GM21737 (cell line): Measurements from ENCODE around the gene STOML1.
"Not testable (repeated sequence)": the region's sequence is repeated elsewhere in the genome, so short reads cannot be mapped to it uniquely, and the experiment has no call there.

Experiments
- ATAC-seq: cut with Tn5 transposase; IDR thresholded peaks from one replicate; pipeline ENCODE4 v1.9.1; 2021; ENCODE audit warnings: mild to moderate bottlenecking, moderate library complexity; ENCODE audit not compliant: unreplicated experiment

STOML1 gene

DNA sequence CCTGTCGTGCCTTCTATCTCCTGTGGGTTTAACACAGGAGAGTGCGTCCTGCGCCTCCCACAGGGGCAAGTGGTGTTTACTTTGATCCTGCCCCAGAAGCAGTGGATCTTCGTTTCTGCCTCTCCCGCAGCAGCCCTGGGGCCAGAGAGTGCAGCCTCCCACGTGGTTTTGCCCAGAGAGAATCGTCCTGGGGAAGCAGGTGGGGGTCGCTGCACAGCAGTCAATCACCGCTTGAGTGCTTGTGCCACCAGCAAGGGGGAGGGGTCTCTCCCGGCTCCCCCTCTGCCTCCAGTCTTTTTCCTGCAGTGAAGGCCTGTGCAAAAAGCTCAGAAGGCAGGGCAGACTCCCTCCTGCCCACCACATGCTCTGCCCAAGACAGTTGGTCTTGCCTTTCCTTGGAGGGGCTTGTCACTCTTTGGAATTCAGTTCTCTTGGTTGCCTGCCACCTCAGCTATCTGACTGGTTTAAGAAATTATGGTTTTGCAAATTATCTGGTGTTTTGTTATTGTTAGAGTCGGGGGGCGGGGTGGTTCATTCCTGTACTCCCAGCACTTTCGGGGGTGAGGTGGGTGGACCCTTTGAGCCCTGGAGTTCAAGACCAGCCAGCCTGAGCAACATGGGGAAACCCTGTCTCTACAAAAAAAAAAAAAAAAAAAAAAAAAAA lies 26.9 kb downstream of the STOML1 start:
- ATAC-seq = no peak

DNA sequence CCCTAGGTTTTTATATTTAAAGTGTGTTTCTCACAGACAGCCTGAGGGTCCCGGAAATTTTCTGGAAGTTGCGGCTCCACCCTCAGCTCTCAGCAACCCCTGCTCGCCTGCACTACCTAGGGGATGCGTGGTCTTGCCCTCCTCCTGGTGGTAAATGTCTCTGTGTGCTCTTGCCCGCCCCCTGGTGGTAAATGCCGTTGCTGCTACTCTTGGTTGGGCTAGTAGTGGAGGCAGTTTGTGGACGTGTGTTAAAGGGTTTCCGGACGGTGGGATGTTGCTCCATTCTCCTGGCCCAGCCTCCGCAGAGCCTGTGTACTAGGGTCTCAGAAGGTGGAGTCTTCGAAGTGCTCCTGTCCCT lies 27.4 kb downstream of the STOML1 start:
- ATAC-seq = no peak

DNA sequence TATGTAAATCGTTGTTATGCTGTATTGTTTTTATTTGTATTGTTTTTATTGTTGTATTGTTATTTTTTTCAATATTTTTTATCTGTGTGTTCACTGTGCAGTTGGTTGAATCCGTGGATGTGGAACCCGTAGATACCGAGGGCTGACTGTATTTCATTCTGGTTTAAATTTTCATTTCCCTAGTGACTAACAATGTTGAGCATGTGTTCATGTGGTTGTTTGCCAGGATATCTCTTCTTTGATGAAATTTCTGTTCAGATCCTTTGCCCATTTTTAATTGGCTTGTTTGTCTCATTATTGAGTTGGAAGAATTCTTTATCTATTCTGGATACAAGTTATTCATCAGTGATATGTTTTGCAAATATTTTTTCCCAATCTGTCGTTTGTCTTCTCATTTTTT lies 29.7 kb downstream of the STOML1 start:
- ATAC-seq = no peak

DNA sequence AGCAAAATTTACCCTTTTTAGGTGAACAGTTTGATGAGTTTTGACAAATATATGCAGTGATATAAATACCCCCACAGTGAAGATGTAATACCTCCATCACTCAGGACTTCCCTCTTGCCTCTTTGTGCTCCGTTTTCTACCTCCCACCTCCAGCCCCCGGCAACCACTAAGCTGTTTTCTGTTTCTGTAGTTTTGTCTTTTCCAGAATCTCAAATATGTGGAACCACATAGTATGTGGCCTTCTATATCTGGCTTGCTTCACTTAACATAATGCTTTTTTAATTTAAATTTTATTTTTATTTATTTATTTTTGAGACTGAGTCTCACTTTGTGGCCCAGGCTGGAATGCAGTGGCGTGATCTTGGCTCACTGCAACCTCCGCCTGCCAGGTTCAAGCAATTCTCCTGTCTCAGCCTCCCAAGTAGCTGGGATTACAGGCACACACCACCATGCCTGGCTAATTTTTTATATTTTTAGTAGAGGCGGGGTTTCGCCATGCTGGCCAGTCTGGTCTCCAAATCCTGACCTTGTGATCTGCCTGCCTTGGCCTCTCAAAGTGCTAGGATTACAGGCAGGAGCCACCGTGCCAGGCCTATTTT lies 31.5 kb downstream of the STOML1 start:
- not testable (repeated sequence) for ATAC-seq

GRCh38 chr15:73959801-73960200 lies 32.3 kb downstream of the STOML1 start:
- no peak for ATAC-seq

- ATAC-seq = no peak
Measured at GRCh38 chr15:73959012-73959581, 33.0 kb downstream of the STOML1 start.

DNA sequence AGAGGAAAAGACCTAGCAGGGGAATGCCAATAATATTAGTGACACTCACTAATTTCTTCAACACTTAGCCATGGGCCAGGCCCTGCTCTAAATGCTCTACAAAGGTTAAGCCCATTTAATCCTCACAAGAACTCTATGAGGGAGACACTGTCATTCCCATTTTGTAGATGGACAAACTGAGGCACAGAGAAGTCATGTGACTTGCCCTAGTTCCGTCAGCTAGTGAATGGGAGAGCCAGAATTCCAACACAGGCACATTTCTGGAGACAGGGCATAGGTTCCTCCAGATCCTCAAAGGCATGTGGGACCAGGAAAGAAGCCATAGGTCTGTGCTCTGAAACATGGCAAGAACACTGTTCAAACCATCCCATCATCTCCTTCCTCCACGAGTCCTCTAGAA lies 34.3 kb downstream of the STOML1 start:
- ATAC-seq = no peak

GRCh38 chr15:73957276-73957675 lies 34.8 kb downstream of the STOML1 start:
- no peak for ATAC-seq

- no peak for ATAC-seq
Measured at GRCh38 chr15:73956743-73957135, 35.4 kb downstream of the STOML1 start.

DNA sequence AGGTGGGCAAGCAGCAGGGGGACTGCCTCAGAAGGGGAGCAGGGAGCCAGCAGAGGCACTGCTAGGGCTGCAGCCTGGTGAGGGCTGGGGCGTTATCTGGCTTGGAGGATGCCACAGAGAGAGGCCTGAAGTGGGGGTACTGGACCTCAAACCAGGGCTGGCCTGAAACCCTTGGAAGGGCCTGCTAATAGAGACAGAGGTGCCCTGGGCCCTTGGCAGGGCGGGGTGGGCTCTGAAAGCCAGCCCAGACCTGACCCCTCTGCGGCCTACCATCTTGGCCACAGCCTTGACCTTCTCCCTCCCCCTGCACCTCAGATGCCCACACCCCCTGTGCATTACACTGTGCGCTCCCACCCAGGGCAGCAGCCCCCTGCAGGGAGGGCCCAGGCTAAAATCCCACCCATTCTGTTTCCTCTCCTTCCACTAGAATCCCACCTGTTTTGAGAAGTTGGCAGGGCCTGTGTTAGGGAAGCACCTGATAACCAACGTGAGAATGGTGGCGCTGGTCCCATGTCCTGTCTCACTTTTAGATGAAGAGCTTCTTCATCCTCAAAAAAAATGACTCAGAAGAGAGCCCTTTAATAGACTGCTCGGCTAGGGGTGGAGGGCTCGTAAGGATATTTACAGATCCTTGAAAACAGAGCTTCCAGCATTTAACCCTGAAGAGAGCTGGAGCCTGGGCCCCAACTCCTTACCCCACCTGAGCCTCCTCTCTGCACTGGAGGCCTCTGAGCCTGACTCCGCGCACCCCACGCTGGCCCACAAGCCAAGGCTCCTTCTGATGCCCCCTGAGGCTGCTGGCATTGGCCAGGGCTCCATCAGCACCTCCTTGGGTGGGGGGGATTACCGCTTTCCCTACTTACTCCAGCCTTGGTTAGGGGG lies 36.0 kb downstream of the STOML1 start:
- ATAC-seq = no peak

GRCh38 chr15:73955326-73955725 lies 36.8 kb downstream of the STOML1 start:
- no peak for ATAC-seq

GRCh38 chr15:73954188-73955145 lies 37.6 kb downstream of the STOML1 start:
- no peak for ATAC-seq

GRCh38 chr15:73952913-73953750 lies 39.0 kb downstream of the STOML1 start:
- ATAC-seq = no peak

DNA sequence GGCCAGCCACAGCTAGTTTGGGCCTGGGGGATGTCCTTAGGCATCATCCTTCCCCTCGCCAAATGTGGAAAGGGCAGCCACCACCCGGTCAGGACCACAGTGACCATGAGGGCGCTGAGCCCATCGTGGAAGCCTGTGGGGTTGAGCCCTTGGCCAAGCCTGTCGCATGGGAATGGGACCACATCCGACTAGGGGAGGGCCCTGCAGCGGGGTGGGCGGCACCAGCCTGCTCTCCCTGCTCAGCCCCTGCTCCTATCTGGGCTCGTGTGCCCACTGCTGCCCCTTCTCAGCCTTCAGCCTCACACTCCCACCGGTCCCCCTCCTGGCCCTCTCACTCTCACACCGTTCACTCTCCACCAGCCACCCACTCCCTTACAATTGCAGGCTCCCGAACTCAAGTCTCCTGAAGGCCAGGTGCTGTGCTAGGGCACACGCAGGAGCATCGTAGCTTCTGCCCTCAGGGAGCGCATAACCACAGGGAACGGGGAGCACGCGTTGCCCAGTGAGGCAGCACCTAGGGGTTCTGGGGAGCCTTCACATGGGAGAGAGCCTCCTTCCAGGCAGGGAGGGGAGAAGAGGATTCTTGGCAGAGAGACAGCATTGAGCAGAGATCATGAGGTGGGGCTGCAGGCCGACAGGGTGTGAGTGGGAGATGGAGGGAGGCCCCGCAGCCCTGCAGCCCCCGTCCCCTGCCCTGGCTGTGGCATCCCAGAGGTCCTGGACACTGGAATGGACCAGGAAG lies 39.8 kb downstream of the STOML1 start:
- no peak for ATAC-seq

DNA sequence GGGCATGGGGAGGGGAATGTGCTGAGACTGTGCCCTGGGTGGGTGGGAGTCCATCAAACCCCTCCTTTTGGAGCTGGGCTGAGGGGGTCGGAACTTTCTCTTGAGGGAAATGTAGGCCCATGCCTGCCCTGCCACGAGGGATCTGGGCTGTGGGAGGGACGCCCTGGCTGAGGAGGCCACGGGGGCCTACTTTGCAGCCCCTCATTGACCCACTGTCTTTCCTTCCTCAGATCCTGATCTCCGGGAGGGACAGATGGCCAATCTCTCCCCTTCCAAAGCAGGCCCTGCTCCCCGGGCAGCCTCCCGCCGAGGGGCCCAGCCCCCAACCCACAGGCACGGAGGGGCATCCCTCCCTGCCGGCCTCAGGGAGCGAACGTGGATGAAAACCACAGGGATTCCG lies 40.5 kb downstream of the STOML1 start:
- ATAC-seq = no peak

DNA sequence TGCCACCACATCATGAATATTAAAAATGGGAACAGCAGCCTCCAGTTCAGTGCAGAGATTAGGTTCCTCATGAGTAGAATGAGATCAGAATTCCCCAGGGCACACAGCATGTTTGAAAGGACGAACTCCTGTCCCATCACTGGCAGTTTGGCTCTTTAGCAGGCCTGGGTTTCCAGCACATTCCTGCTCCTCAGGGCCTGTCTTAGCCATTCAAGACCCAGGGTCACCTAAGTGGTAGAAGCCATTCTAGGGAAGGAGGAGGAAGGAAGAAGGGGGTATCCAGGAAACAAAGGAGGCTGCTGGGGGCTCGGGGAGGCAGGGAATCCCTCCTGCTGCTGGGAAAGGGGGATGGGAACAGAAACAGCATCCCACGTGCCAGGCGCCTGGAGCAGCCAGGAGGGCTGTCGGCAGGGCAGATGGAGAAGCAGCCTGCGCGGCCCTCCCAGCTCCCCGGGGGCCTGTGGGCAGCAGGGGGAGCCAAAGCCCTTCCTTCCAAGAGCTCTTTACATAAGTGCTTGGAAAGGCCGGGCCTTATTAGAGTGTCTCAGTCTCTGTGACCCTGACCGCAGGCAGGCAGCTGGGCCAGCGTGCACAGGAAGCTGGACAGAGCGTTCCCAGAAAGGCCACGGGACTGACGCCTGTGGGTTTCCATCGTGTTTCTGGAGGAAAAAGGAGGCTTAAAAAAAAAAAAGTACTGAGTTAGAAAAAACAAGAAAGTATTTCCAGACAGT lies 41.1 kb downstream of the STOML1 start:
- no peak for ATAC-seq

- no peak for ATAC-seq
Measured at GRCh38 chr15:73950479-73950830, 41.6 kb downstream of the STOML1 start.

GRCh38 chr15:73949496-73949895 lies 42.6 kb downstream of the STOML1 start:
- ATAC-seq = no peak
